OCI-LY3 (cell line): ENCODE data around the gene C8G.
A peak's percentile ranks its signal among the peaks of the same experiment; 100 is the strongest.

Experiments used
- H2AFZ ChIP-seq: fragments of 200-600, 300-600 bp; shearing (Covaris generic); 2 replicates; pipeline ENCODE4 v1.6.0; 2014; ENCODE audit warnings: antibody characterized with exemption, low read depth, low read length
- H3K27ac ChIP-seq: fragments of 200-600, 300-600 bp; sonication (generic); 2 replicates; pipeline ENCODE4 v1.5.1; 2014; ENCODE audit warnings: mild to moderate bottlenecking, low read length, moderate library complexity, mixed read lengths
- H3K27me3 ChIP-seq: fragments of 200-600, 300-600 bp; sonication (generic); 2 replicates; pipeline ENCODE4 v1.6.1; 2014; ENCODE audit warnings: low read depth, low read length, mixed read lengths
- H3K36me3 ChIP-seq: fragments of 200-600, 300-600 bp; sonication (generic); replicated peaks from 2 replicates; pipeline ENCODE3; 2014; ENCODE audit warnings: low read depth, low read length, mixed read lengths
- H3K4me1 ChIP-seq: fragments of 300-600, 200-600 bp; sonication (generic); 2 replicates; pipeline ENCODE4 v1.6.1; 2014; ENCODE audit warnings: low read length, mixed read lengths
- H3K4me2 ChIP-seq: fragments of 200-600, 300-600 bp; sonication (generic); 2 replicates; pipeline ENCODE4 v1.6.1; 2014; ENCODE audit warnings: low read length, mixed read lengths
- H3K4me3 ChIP-seq: fragments of 300-600, 200-600 bp; sonication (generic); 2 replicates; pipeline ENCODE4 v1.5.1; 2014; ENCODE audit warnings: antibody characterized with exemption, mild to moderate bottlenecking, low read length, moderate library complexity
- H3K79me2 ChIP-seq: fragments of 300-600, 200-600 bp; shearing (Covaris generic); 2 replicates; pipeline ENCODE4 v1.6.1; 2014; ENCODE audit warnings: mild to moderate bottlenecking, low read length, mixed read lengths
- H3K9ac ChIP-seq: fragments of 300-600, 200-600 bp; shearing (Covaris generic); 2 replicates; pipeline ENCODE4 v1.6.0; 2014; ENCODE audit warnings: mild to moderate bottlenecking, low read length, moderate library complexity
- H3K9me3 ChIP-seq: fragments of 200-600, 300-600 bp; shearing (Covaris generic); 2 replicates; pipeline ENCODE4 v1.6.1; 2014; ENCODE audit warnings: low read length, mixed read lengths; ENCODE audit not compliant: insufficient read depth
- H4K20me1 ChIP-seq: fragments of 200-600, 300-600 bp; sonication (generic); 2 replicates; pipeline ENCODE4 v1.6.1; 2016; ENCODE audit warnings: low read length, mixed read lengths; ENCODE audit not compliant: insufficient read depth
- EZH2phosphoT487 ChIP-seq: fragments of 200-600 bp; shearing (Covaris generic); IDR thresholded peaks from 2 replicates; pipeline ENCODE4 v1.6.1; 2018; ENCODE audit warnings: antibody characterized with exemption, mixed run types, low read depth
- TF ChIP-seq, protein P1 (sequence below): fragments of 200-600, 300-600 bp; sonication (generic); IDR thresholded peaks from 2 replicates; pipeline ENCODE4 v1.5.1; 2014; ENCODE audit warnings: antibody characterized with exemption, low read length, low read depth

C8G gene

DNA sequence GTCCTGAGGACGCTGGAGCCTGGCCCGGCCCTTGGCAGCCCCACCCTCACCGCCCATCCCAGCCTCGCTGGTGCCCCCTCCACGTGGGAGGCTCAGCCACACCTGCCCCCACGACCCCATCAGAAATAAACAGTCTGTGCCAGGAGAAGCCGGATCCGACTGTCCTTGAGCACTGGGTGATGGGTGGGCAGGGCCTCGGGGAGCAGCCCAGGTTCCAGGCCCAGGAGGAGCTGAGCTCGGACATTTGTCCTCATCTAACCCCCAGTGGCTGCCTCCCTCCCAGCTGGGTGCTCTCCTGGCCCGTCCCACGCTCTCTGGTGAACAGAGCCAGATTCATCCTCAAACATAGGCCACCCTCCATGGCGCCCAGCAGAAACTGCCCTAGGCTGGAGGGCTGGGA, 27.7 kb downstream of the C8G start:
- H3K9ac ChIP-seq = no peak overlapping the region

GRCh38 chr9:136973618-136974617, 28.9 kb downstream of the C8G start:
- peaks cover 8% of the 10 kb centered on the region; the same call in 1 of the 2 replicates for H3K27me3 ChIP-seq
- no peak overlapping the region for H3K4me3 ChIP-seq
- no peaks in the 10 kb centered on the region for H3K4me1 ChIP-seq
- no peaks in the 10 kb centered on the region for H4K20me1 ChIP-seq
- TF ChIP-seq, protein P1, sequence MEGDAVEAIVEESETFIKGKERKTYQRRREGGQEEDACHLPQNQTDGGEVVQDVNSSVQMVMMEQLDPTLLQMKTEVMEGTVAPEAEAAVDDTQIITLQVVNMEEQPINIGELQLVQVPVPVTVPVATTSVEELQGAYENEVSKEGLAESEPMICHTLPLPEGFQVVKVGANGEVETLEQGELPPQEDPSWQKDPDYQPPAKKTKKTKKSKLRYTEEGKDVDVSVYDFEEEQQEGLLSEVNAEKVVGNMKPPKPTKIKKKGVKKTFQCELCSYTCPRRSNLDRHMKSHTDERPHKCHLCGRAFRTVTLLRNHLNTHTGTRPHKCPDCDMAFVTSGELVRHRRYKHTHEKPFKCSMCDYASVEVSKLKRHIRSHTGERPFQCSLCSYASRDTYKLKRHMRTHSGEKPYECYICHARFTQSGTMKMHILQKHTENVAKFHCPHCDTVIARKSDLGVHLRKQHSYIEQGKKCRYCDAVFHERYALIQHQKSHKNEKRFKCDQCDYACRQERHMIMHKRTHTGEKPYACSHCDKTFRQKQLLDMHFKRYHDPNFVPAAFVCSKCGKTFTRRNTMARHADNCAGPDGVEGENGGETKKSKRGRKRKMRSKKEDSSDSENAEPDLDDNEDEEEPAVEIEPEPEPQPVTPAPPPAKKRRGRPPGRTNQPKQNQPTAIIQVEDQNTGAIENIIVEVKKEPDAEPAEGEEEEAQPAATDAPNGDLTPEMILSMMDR = no peak
- no peak for TF ChIP-seq EZH2phosphoT487
- H3K36me3 ChIP-seq = no peaks in the 10 kb centered on the region
- no peaks in the 10 kb centered on the region for H3K79me2 ChIP-seq
- H2AFZ ChIP-seq = no peak overlapping the region
- no peak overlapping the region for H3K27ac ChIP-seq
- H3K9ac ChIP-seq = no peak overlapping the region
- no peak overlapping the region for H3K4me2 ChIP-seq
- H3K9me3 ChIP-seq = no peaks in the 10 kb centered on the region

More for the DNA sequence above, 27.7 kb downstream of the C8G start:
- Histone ChIP-seq H3K9me3 (no peaks in the 10 kb centered on the region), H3K4me1 (no peaks in the 10 kb centered on the region), H4K20me1 (no peaks in the 10 kb centered on the region), H3K4me3 (no peak overlapping the region), H2AFZ (no peak overlapping the region), H3K36me3 (no peaks in the 10 kb centered on the region), H3K27ac (no peak overlapping the region), H3K79me2 (no peaks in the 10 kb centered on the region), H3K27me3 (peaks cover 8% of the 10 kb centered on the region; the same call in 1 of the 2 replicates), H3K4me2 (no peak overlapping the region)
- TF ChIP-seq, protein P1 = no peak
- no peak for TF ChIP-seq EZH2phosphoT487

DNA sequence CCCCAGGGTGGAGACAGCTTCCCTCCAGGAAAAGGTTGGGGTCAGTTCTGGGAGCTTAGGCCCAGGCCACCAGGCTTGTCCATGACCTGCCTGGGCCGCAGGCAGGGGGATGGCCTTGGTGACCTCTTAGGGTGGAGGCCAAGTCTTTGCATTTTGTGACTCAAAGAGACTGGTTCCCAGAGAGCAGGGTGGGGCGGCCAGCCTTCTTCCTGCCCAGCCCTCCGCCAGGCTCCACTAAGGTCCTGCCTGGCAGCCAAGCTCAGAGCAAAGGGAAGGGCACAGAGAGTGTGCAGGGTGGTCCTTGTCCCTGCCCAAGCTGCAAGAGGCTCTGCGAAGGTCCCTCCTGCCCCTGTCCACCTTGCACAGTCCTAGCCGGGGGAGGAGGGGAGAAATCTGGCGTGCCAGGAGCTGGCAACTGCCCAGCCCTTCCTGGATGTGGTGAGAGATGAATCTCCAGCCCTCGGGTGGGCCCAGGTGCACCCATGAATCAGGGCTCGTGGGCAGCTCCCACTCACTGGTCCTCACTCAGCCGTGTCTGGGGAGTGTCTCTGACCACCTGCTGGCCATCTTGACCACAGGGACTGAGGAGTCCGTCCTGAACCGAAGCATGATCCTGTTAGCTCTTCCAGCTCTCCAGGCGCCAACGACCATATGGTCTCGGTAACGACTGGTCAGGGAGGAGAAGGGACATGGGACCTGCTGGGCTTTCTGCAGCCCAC, 29.9 kb downstream of the C8G start:
- Histone ChIP-seq H3K9me3 (no peaks in the 10 kb centered on the region), H3K27ac (no peak overlapping the region), H3K27me3 (peaks cover 8% of the 10 kb centered on the region; the same call in 1 of the 2 replicates), H3K4me1 (no peaks in the 10 kb centered on the region), H3K79me2 (no peaks in the 10 kb centered on the region), H3K4me2 (no peak overlapping the region), H3K36me3 (no peaks in the 10 kb centered on the region), H3K9ac (no peak overlapping the region), H4K20me1 (no peaks in the 10 kb centered on the region), H2AFZ (no peak overlapping the region), H3K4me3 (no peak overlapping the region)
- no peak for TF ChIP-seq EZH2phosphoT487
- TF ChIP-seq, protein P1 = no peak

DNA sequence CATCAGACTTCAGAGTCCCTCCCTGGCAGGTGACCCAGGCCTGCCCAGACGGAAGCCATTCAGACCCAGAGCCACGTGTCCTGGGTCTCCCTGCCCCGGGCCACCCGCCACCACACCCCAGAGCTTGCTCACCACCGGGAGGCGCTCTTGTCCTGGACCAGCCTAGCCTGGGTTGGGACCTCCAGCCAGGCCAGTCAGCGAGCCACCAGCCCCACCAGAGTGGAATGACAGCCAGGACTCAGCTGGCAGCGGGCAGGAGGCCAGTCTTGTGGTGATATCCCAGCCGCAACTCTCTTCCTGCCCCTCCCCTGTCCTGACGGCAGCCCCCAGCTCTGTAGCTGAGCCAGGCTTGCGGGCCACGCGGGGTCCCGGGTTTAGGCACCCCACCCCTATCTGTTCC, 30.6 kb downstream of the C8G start:
- no peaks in the 10 kb centered on the region for H3K36me3 ChIP-seq
- no peaks in the 10 kb centered on the region for H3K4me1 ChIP-seq
- TF ChIP-seq EZH2phosphoT487 = no peak
- TF ChIP-seq, protein P1 = peak; percentile 23
- no peak overlapping the region for H2AFZ ChIP-seq
- no peak overlapping the region for H3K4me3 ChIP-seq
- no peak overlapping the region for H3K9ac ChIP-seq
- H3K9me3 ChIP-seq = no peaks in the 10 kb centered on the region
- H3K27ac ChIP-seq = no peak overlapping the region
- peaks cover 8% of the 10 kb centered on the region; the same call in 1 of the 2 replicates for H3K27me3 ChIP-seq
- H4K20me1 ChIP-seq = no peaks in the 10 kb centered on the region
- no peak overlapping the region for H3K4me2 ChIP-seq
- no peaks in the 10 kb centered on the region for H3K79me2 ChIP-seq
